Endodermal cell (in vitro differentiated cells): ENCODE results near the gene CPD. TPM values are rescaled to one million over a fixed set of nuclear protein-coding genes. Genes with fewer than 3 reads are reported as not detected.

Source experiments
- DNase-seq: peaks from one replicate; pipeline ENCODE4 v3.0.0-alpha.2; 2017
- H3K27ac ChIP-seq: 2 replicates; pipeline ENCODE4 v1.5.1; 2013; ENCODE audit warnings: mild to moderate bottlenecking, low read depth, low read length, moderate library complexity
- H3K27me3 ChIP-seq: 2 replicates; pipeline ENCODE4 v1.6.1; 2013; ENCODE audit warnings: mild to moderate bottlenecking, low read length, moderate library complexity; ENCODE audit not compliant: insufficient read depth, control insufficient read depth, poor library complexity, severe bottlenecking
- H3K36me3 ChIP-seq: 2 replicates; pipeline ENCODE4 v1.7.0; 2013; ENCODE audit warnings: mild to moderate bottlenecking, low read length, moderate library complexity; ENCODE audit not compliant: control insufficient read depth, insufficient read depth
- H3K4me1 ChIP-seq: one replicate; pipeline ENCODE4 v1.7.0; 2013; ENCODE audit warnings: low read length; ENCODE audit not compliant: control insufficient read depth, insufficient read depth
- H3K4me3 ChIP-seq: 2 replicates; pipeline ENCODE4 v1.5.1; 2013; ENCODE audit warnings: mild to moderate bottlenecking, low read length, moderate library complexity
- H3K9ac ChIP-seq: 2 replicates; pipeline ENCODE4 v1.6.1; 2013; ENCODE audit warnings: mild to moderate bottlenecking, low read length, moderate library complexity; ENCODE audit not compliant: poor library complexity, severe bottlenecking; ENCODE audit errors: extremely low read depth
- H3K9me3 ChIP-seq: 2 replicates; pipeline ENCODE4 v1.6.1; 2013; ENCODE audit warnings: mild to moderate bottlenecking, low read length, moderate library complexity; ENCODE audit not compliant: control insufficient read depth
- H3K27ac Mint-ChIP-seq: 2 replicates; pipeline ENCODE4 v1.8.0; 2020; ENCODE audit warnings: mixed read lengths
- H3K27me3 Mint-ChIP-seq: 2 replicates; pipeline ENCODE4 v1.8.0; 2021; ENCODE audit warnings: mild to moderate bottlenecking, mixed read lengths; ENCODE audit not compliant: insufficient read depth
- H3K36me3 Mint-ChIP-seq: 2 replicates; pipeline ENCODE4 v1.8.0; 2020; ENCODE audit warnings: low read depth, mixed read lengths
- H3K4me1 Mint-ChIP-seq: 2 replicates; pipeline ENCODE4 v1.8.0; 2020; ENCODE audit warnings: mixed read lengths
- H3K4me3 Mint-ChIP-seq: 2 replicates; pipeline ENCODE4 v1.8.0; 2020; ENCODE audit warnings: mild to moderate bottlenecking, moderate library complexity, mixed read lengths
- H3K9me3 Mint-ChIP-seq: 2 replicates; pipeline ENCODE4 v1.8.0; 2020; ENCODE audit warnings: mild to moderate bottlenecking, mixed read lengths
- WGBS, 2 experiments: methylation state at CpG; one replicate each; pipeline versions ENCODE4 v1.1.5 to v1.1.7; 2013; ENCODE audit warnings: missing lambda C conversion rate in 2 of 2, mixed read lengths in 1 of 2; ENCODE audit not compliant: insufficient coverage in 1 of 2, insufficient read length in 1 of 2; 5-methylcytosine and 5-hydroxymethylcytosine counted together
- total RNA-seq, 2 donors: library from RNA; stranded (reverse); fragmentation: NEBNext Ultra II Directional in 1 of 2; extraction: Animal tissue kit (Norgen Biotek cat#: 25700) in 1 of 2; gene quantifications; 2 replicates in 1 of 2; 3 replicates in 1 of 2; pipeline ENCODE4 v1.2.1, GENCODE V29; 2021
- TF ChIP-seq, protein P1 (sequence below): fragments of 200-600 bp; sonication (generic); conservative IDR thresholded peaks from 2 replicates; pipeline ENCODE4 v1.5.0; 2021; ENCODE audit warnings: antibody characterized with exemption, mild to moderate bottlenecking

CPD gene
- total RNA-seq, 2 donors from 2014 or later = 81.7 to 82.1 TPM

DNA sequence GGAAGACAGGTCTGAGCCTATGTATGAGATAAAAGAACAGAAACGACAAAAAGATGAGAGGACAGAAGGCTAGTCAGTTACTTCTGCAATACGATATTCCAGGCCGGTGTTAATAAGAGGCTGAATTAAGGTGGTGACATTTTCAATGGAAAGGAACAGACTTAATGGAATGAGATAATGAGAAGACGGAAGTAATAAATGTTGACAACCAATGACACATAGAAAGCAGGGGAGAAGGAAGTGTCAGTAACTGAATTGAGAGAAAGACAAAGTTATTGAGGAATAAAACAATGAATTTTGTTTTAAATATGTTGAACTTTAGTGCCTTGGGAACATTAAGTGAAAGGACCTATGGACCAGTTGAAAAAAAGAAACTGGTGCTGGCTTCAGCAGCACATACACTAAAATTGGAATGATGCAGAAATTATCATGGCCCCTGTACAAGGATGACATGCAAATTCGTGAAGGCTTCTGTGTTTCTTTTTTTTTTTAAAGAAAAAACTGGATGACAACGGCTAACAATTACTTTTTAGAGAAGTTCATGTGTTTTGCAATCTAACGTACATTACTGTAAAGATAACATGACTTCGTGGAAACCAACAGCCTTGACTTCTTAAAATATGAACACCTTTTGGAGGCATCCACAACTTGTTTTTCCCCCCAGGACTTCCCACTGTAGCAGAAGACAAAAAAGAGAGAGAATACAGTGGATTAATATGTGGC lies 18.5 kb upstream of the CPD start:
- Mint-ChIP-seq H3K27me3 (no peaks in the 10 kb centered on the region), H3K36me3 (no peaks in the 10 kb centered on the region), H3K9me3 (peaks cover 14% of the 10 kb centered on the region), H3K27ac (no peak overlapping the region), H3K4me3 (no peak overlapping the region), H3K4me1 (peaks cover 16% of the 10 kb centered on the region)
- no peaks in the 10 kb centered on the region for H3K36me3 ChIP-seq
- H3K4me3 ChIP-seq = no peak overlapping the region
- 86 to 91% methylated on average over 8 of the region's 8 CpGs for WGBS, 2 experiments
- H3K4me1 ChIP-seq = peaks cover 5% of the 10 kb centered on the region
- H3K27ac ChIP-seq = no peak overlapping the region
- no peak for DNase-seq
- no peak overlapping the region for H3K9ac ChIP-seq
- peaks cover 19% of the 10 kb centered on the region for H3K9me3 ChIP-seq
- TF ChIP-seq, protein P1, sequence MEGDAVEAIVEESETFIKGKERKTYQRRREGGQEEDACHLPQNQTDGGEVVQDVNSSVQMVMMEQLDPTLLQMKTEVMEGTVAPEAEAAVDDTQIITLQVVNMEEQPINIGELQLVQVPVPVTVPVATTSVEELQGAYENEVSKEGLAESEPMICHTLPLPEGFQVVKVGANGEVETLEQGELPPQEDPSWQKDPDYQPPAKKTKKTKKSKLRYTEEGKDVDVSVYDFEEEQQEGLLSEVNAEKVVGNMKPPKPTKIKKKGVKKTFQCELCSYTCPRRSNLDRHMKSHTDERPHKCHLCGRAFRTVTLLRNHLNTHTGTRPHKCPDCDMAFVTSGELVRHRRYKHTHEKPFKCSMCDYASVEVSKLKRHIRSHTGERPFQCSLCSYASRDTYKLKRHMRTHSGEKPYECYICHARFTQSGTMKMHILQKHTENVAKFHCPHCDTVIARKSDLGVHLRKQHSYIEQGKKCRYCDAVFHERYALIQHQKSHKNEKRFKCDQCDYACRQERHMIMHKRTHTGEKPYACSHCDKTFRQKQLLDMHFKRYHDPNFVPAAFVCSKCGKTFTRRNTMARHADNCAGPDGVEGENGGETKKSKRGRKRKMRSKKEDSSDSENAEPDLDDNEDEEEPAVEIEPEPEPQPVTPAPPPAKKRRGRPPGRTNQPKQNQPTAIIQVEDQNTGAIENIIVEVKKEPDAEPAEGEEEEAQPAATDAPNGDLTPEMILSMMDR = no peak
- no peaks in the 10 kb centered on the region for H3K27me3 ChIP-seq

DNA sequence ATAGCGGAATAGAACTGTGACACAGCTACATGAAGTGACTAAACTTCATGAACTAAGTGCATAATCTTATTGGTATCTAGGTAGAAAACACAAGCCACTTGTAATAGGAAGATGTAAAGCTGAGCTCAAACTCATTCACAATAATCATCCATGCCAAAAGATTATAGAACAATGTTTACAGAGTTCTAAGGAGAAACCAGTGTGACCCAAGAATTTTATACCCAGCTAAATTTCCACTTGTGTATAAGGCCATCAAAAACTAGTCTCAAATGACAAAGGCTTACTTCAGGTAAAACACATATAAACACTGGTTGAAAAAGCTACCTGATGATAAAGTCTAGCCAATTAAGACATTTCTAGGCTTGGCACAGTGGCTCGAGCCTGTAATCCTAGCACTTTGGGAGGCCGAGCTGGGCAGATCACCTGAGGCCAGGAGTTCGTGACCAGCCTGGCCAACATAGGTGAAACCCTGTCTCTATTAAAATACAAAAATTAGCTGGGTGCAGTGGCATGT lies 16.9 kb upstream of the CPD start:
- H3K36me3 ChIP-seq = no peaks in the 10 kb centered on the region
- Mint-ChIP-seq H3K27me3 (no peaks in the 10 kb centered on the region), H3K27ac (no peak overlapping the region), H3K4me3 (no peak overlapping the region), H3K4me1 (peaks cover 13% of the 10 kb centered on the region), H3K36me3 (no peaks in the 10 kb centered on the region), H3K9me3 (peaks cover 14% of the 10 kb centered on the region)
- H3K27me3 ChIP-seq = no peaks in the 10 kb centered on the region
- TF ChIP-seq, protein P1 = no peak
- no peak overlapping the region for H3K4me3 ChIP-seq
- no peak for DNase-seq
- peaks cover 5% of the 10 kb centered on the region for H3K4me1 ChIP-seq
- H3K9me3 ChIP-seq = peaks cover 19% of the 10 kb centered on the region
- no peak overlapping the region for H3K9ac ChIP-seq
- H3K27ac ChIP-seq = no peak overlapping the region
- 92 to 97% methylated on average over 3 to 4 of the region's 4 CpGs for WGBS, 2 experiments

DNA sequence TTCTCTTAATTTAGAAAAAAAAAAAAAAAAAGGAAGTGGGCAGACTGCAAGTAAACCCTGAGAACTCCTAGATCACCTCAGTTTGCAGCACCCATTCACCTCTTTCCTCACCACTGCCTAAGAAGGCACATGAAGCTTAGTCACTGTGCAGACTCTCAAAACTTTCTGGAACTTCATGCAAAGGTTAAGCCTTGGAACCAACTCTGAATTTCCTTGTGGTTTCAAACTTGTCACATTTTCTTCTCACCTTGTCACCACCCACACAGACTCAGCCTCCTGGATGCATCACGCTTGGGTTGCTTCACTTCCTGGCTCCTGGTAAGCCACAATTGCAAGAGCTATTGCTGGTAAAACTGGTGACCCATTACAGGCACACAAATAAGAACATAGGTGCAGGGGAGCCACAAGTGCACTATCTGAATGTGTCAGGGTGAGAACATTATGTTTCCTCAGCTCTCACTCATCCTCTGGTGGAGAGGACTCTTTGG lies 15.0 kb upstream of the CPD start:
- peaks cover 19% of the 10 kb centered on the region for H3K9me3 ChIP-seq
- H3K9me3 Mint-ChIP-seq = peaks cover 14% of the 10 kb centered on the region
- no peak overlapping the region for H3K27ac Mint-ChIP-seq
- peaks cover 6% of the 10 kb centered on the region for H3K4me1 Mint-ChIP-seq
- no peaks in the 10 kb centered on the region for H3K4me1 ChIP-seq
- no peaks in the 10 kb centered on the region for H3K36me3 Mint-ChIP-seq
- H3K9ac ChIP-seq = no peak overlapping the region
- TF ChIP-seq, protein P1 = no peak
- H3K36me3 ChIP-seq = no peaks in the 10 kb centered on the region
- no peak overlapping the region for H3K4me3 Mint-ChIP-seq
- no peak overlapping the region for H3K27ac ChIP-seq
- no peak overlapping the region for H3K4me3 ChIP-seq
- H3K27me3 Mint-ChIP-seq = no peaks in the 10 kb centered on the region
- WGBS, 2 experiments = 90% methylated on average over 1 of the region's 1 CpG; no CpG with 5 or more reads in 1 of the 2 experiments
- DNase-seq = no peak
- H3K27me3 ChIP-seq = no peaks in the 10 kb centered on the region
